ENCODE data around the gene TCERG1.

GRCh38 chr5:146467760-146468159, 20.6 kb downstream of the TCERG1 start:
- TF ChIP-seq SMC3 (conservative IDR thresholded peaks at IDR 0.05; ENCODE audit: poor library complexity): no peak
- TF ChIP-seq POLR2AphosphoS5 (IDR thresholded peaks at IDR 0.05): peak; percentile 32
- no peak for TF ChIP-seq CTCF (IDR thresholded peaks at IDR 0.05; ENCODE audit: poor library complexity, severe bottlenecking)
- TF ChIP-seq EZH2 (IDR thresholded peaks at IDR 0.05; ENCODE audit: borderline replicate concordance, insufficient read depth, low read length, poor library complexity, severe bottlenecking): no peak
- TF ChIP-seq MXI1 (conservative IDR thresholded peaks at IDR 0.05; ENCODE audit: poor library complexity, severe bottlenecking): peak; percentile 94
- peak; percentile 69 for TF ChIP-seq EP300 (conservative IDR thresholded peaks at IDR 0.05; ENCODE audit: poor library complexity, severe bottlenecking)
- no peak for TF ChIP-seq REST (IDR thresholded peaks at IDR 0.05; ENCODE audit: borderline replicate concordance)
- no peak for TF ChIP-seq TAF1 (IDR thresholded peaks at IDR 0.05; ENCODE audit: low read depth)
- no peak for TF ChIP-seq RAD21 (conservative IDR thresholded peaks at IDR 0.05)

Data from neural cell (in vitro differentiated cells).